GM10266 (cell line): ENCODE results near the gene PPP6R1.

Source experiments
- DNase-seq: peaks from one replicate; pipeline ENCODE4 v3.0.0; 2012; ENCODE audit errors: extremely low spot score
- CTCF ChIP-seq: IDR thresholded peaks from 2 replicates; pipeline ENCODE4 v1.5.1; 2012; ENCODE audit warnings: mild to moderate bottlenecking, low read depth; ENCODE audit not compliant: control insufficient read depth, insufficient read depth; ENCODE audit errors: missing control alignments

The PPP6R1 gene

GRCh38 chr19:55303477-55303876 is 44.7 kb upstream of the PPP6R1 start:
- TF ChIP-seq CTCF: no peak
- DNase-seq: no peak

DNA sequence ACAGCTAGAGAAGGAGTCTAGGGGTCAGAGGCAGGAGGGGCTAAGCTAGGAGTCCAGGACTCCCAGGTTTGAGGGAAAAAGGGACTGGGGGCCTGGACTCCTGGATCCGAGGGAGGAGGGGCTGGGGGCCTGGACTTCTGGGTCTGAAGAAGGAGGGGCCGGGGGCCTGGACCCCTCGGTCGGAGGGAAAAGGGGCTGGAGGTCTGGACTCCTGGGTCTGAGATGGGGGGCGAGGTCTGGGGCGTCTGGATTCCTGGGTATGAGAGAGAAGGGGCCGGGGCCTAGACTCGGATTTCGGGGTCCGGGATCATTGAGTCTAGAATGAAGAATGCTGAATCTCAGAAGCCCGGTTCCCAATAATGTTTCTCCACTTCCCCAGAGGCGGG is 43.5 kb upstream of the PPP6R1 start:
- no peak for TF ChIP-seq CTCF
- DNase-seq: no peak

DNA sequence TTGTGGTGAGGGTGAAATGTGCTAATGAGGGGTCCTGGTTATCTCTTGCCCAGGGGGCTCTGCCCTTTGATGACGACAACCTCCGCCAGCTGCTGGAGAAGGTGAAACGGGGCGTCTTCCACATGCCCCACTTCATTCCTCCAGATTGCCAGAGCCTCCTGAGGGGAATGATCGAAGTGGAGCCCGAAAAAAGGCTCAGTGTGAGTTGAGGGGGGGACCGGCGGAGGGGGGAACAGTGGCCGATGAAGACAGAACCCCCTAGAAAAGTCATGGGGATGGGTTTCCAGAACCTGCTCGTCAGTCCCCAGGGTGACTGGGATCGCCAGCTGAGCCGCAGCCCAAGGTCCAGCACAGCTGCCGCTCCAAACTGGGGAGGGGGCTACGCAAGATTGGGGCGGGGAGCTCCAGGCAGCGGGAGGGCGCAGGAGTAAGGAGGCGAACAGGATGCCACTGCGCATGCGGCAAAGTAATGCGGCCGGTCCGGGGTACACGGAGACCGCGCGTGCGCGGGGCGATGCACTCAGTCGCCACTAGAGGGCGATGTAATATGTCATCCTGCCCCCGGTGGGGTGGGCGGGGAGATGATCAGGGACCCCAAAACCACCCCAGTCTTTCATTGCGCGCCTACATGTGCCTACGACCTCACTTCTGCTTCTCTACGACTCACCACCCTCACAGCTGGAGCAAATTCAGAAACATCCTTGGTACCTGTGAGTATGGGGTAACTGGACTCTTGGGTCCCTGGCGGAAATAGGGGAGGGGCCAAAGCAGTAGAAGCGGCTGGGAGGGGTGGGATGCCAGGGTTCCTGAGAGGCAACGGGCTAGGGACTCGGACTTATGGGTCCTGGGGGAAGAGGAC is 42.9 kb upstream of the PPP6R1 start:
- DNase-seq: peak; percentile 98

DNA sequence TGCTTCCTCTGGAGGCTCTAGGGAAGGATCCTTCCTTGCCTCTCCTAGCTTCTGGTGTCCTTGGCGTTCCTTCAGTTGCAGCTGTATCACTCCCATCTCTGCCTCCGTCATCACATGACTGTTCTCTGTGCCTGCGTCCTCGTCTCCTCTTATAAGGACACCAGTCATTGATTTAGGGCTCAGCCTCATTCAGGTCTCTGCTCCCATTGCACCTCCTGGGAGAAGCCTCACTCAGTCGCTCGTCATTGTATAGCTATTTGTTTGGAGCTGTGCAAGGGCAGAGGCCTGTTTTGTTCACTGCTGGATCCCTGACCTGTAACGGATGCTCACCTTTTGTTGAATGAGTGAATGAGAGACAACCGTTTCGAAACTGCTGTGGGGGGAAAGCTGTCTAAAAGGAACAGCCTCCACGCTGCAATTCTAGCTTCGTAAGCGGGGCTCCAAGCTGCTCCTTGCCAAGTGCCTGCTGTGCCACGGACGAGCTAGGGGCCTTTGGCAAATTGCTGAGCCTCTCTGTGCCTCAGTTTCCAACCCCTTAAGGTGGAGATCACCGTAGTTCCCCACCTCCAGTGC is 42.2 kb upstream of the PPP6R1 start:
- no peak for DNase-seq
- no peak for TF ChIP-seq CTCF

More for the DNA sequence above, 42.9 kb upstream of the PPP6R1 start:
- TF ChIP-seq CTCF: peak; percentile 85

GRCh38 chr19:55299991-55300390 is 41.2 kb upstream of the PPP6R1 start:
- TF ChIP-seq CTCF: no peak
- no peak for DNase-seq

DNA sequence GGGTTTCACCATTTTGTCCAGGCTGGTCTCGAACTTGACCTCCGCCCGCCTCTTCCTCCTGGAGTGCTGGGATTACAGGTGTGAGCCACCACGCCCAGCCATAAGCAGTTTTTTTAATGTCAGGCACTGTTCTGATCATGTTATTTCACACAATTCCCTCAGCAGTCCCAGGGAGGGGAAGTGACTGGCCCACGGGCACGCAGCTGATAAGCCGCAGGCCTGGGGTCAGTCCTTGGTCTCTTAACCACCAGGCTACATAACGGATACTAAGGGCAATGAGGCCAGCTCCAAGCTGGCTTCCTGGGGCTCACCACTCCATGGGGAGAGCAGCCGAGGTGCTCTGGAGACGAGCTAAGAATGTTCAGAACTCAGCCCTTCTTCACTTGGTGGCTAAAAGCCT is 38.5 kb upstream of the PPP6R1 start:
- no peak for DNase-seq
- TF ChIP-seq CTCF: no peak
